GM19397 (cell line): ENCODE data around the gene NUSAP1.
A peak's percentile ranks its signal among the peaks of the same experiment; 100 is the strongest.
"Not testable (repeated sequence)": the region's sequence is repeated elsewhere in the genome, so short reads cannot be mapped to it uniquely, and the experiment has no call there.

Experiments
- ATAC-seq: cut with Tn5 transposase; IDR thresholded peaks from one replicate; pipeline ENCODE4 v1.9.1; 2021; ENCODE audit warnings: mild to moderate bottlenecking, moderate library complexity; ENCODE audit not compliant: unreplicated experiment

NUSAP1 gene

GRCh38 chr15:41332194-41333025, at the start of gene NUSAP1, which contains the start of gene OIP5:
Gene NUSAP1, plus strand, starts transcription at chr15:41332881. Its CDS starts 77 bp downstream, at chr15:41332958.
Gene OIP5, minus strand, starts transcription at chr15:41332591. Its CDS starts 30 bp downstream, at chr15:41332561.
- ATAC-seq: peak; percentile 90

- ATAC-seq: not testable (repeated sequence)
Measured at GRCh38 chr15:41282980-41283652, 49.6 kb upstream of the NUSAP1 start.

GRCh38 chr15:41283653-41284426, 48.8 kb upstream of the NUSAP1 start:
- ATAC-seq: peak; percentile 96

- ATAC-seq: no peak
Measured at GRCh38 chr15:41284427-41285177, 48.1 kb upstream of the NUSAP1 start.

- no peak for ATAC-seq
Measured at GRCh38 chr15:41285285-41285684, 47.4 kb upstream of the NUSAP1 start.

GRCh38 chr15:41286665-41287333, 45.9 kb upstream of the NUSAP1 start:
- ATAC-seq: no peak

- ATAC-seq: no peak
Measured at GRCh38 chr15:41288464-41288863, 44.2 kb upstream of the NUSAP1 start.

GRCh38 chr15:41289953-41290352, 42.7 kb upstream of the NUSAP1 start:
- ATAC-seq: no peak

- peak; percentile 82 for ATAC-seq
Measured at GRCh38 chr15:41291065-41291631, 41.5 kb upstream of the NUSAP1 start.

- ATAC-seq: no peak
Measured at GRCh38 chr15:41292521-41292920, 40.2 kb upstream of the NUSAP1 start.

- ATAC-seq: not testable (repeated sequence)
Measured at GRCh38 chr15:41301139-41301538, 31.5 kb upstream of the NUSAP1 start.

- ATAC-seq: no peak
Measured at GRCh38 chr15:41301587-41301986, 31.1 kb upstream of the NUSAP1 start.

GRCh38 chr15:41304149-41304770, 28.4 kb upstream of the NUSAP1 start:
- no peak for ATAC-seq

GRCh38 chr15:41307679-41308078, 25.0 kb upstream of the NUSAP1 start:
- ATAC-seq: no peak

GRCh38 chr15:41309226-41309905, 23.3 kb upstream of the NUSAP1 start:
- no peak for ATAC-seq

GRCh38 chr15:41320805-41321330, 11.8 kb upstream of the NUSAP1 start:
- not testable (repeated sequence) for ATAC-seq

GRCh38 chr15:41323611-41324010, 9.1 kb upstream of the NUSAP1 start:
- no peak for ATAC-seq

GRCh38 chr15:41331281-41331680, 1.4 kb upstream of the NUSAP1 start:
- ATAC-seq: no peak
